Right cardiac atrium (tissue), 5 donors: ENCODE data around the gene EXOC3. TPM values are rescaled to one million over a fixed set of nuclear protein-coding genes. Genes with fewer than 3 reads are reported as not detected.
A peak's percentile ranks its signal among the peaks of the same experiment; 100 is the strongest.

Source experiments
- ATAC-seq, 2 donors: fragments of 200-7000 bp; cut with Tn5 transposase; one replicate each; pipeline versions ENCODE4 v1.8.0 to v1.9.1; 2020; ENCODE audit warnings: moderate library complexity in 2 of 2, mild to moderate bottlenecking in 1 of 2
- DNase-seq, 3 donors: peaks; one replicate each; pipeline ENCODE4 v3.0.0-alpha.2; 2020
- H3K27ac ChIP-seq: one replicate; pipeline ENCODE4 v1.5.1; 2013; ENCODE audit warnings: mild to moderate bottlenecking, low read length, control low read depth, moderate library complexity
- H3K27me3 ChIP-seq: one replicate; pipeline ENCODE4 v1.6.1; 2013; ENCODE audit not compliant: control insufficient read depth, insufficient read depth
- H3K4me1 ChIP-seq: one replicate; pipeline ENCODE4 v1.6.1; 2013; ENCODE audit warnings: low read length; ENCODE audit not compliant: control insufficient read depth, insufficient read depth
- H3K4me3 ChIP-seq: one replicate; pipeline ENCODE4 v1.5.1; 2013; ENCODE audit warnings: low read length, control low read depth
- H3K9me3 ChIP-seq: one replicate; pipeline ENCODE4 v1.6.1; 2013; ENCODE audit warnings: low read length; ENCODE audit not compliant: control insufficient read depth
- WGBS: extraction: QIAGEN DNeasy Blood & Tissue Kit; methylation state at CpG from one replicate; pipeline ENCODE4 v1.1.7; 2013; 5-methylcytosine and 5-hydroxymethylcytosine counted together
- intact Hi-C, 4 donors: fragments of 100-400 bp; cut with DNase I; formaldehyde crosslinking; loops; one replicate each; pipeline versions ENCODE4 v1.11.0 to v1.14.0; 2022 to 2023
- polyA plus RNA-seq: library from polyadenylated mRNA; stranded (reverse); fragments of 200-250 nt; gene quantifications from one replicate; pipeline ENCODE4 v1.2.3, GENCODE V29; 2013
- total RNA-seq, 4 donors: library from RNA; stranded (reverse); fragmentation: NEBNext Ultra II Directional; extraction: Animal tissue kit (Norgen Biotek cat#: 25700); gene quantifications; one replicate each; pipeline ENCODE4 v1.2.1, GENCODE V29; 2021
- donor health status: healthy with polysubstance abuse.
- donor health status: DM: no; HTN: yes; CAD: no.
- donor health status: DM: no; HTN: no; CAD: no.
- donor health status: DM: no; HTN: yes; CAD: no; lungs with severe emphysema.
- donor health status: DM: yes; HTN: yes; CAD: no.

The EXOC3 gene
- total and polyA plus RNA-seq, 5 donors = 30.1 to 50.2 (median 46.5) TPM

- intact Hi-C loops = no loop called here
- DNase-seq (no peak), ATAC-seq (peak in 1 of 2 donors; percentile 20)
- no peaks in the 10 kb centered on the region for H3K27me3 ChIP-seq
- H3K27ac ChIP-seq = no peak overlapping the region
- 95% methylated on average over 16 of the region's 16 CpGs for WGBS
- peaks cover 3% of the 10 kb centered on the region for H3K9me3 ChIP-seq
- no peak overlapping the region for H3K4me3 ChIP-seq
- no peaks in the 10 kb centered on the region for H3K4me1 ChIP-seq
Observed at GRCh38 chr5:453725-454481, 10.9 kb downstream of the EXOC3 start.

- H3K27ac ChIP-seq = no peak overlapping the region
- no peaks in the 10 kb centered on the region for H3K4me1 ChIP-seq
- no peaks in the 10 kb centered on the region for H3K27me3 ChIP-seq
- intact Hi-C loops = no loop called here
- H3K4me3 ChIP-seq = no peak overlapping the region
- WGBS = 89% methylated on average over 11 of the region's 11 CpGs
- ATAC-seq (no peak), DNase-seq (no peak)
- H3K9me3 ChIP-seq = peaks cover 3% of the 10 kb centered on the region
Observed at GRCh38 chr5:454936-455335, 12.0 kb downstream of the EXOC3 start.

- intact Hi-C loops = no loop called here
- H3K4me1 ChIP-seq = no peaks in the 10 kb centered on the region
- 71% methylated on average over 11 of the region's 11 CpGs for WGBS
- H3K4me3 ChIP-seq = no peak overlapping the region
- H3K27me3 ChIP-seq = no peaks in the 10 kb centered on the region
- H3K9me3 ChIP-seq = peaks cover 3% of the 10 kb centered on the region
- DNase-seq = no peak
- H3K27ac ChIP-seq = no peak overlapping the region
- ATAC-seq = no peak
Observed at GRCh38 chr5:455806-456205, 12.8 kb downstream of the EXOC3 start.

- 90% methylated on average over 28 of the region's 28 CpGs for WGBS
- Histone ChIP-seq H3K4me3 (no peak overlapping the region), H3K4me1 (no peaks in the 10 kb centered on the region), H3K27me3 (no peaks in the 10 kb centered on the region), H3K9me3 (peaks cover 3% of the 10 kb centered on the region), H3K27ac (no peak overlapping the region)
- DNase-seq (peak in 1 of 3 donors; percentile 39), ATAC-seq (no peak)
- intact Hi-C loops = no loop called here
Observed at GRCh38 chr5:456351-457194, 13.6 kb downstream of the EXOC3 start.

GRCh38 chr5:457195-457961 lies 14.4 kb downstream of the EXOC3 start:
- 94% methylated on average over 19 of the region's 19 CpGs for WGBS
- no peaks in the 10 kb centered on the region for H3K4me1 ChIP-seq
- ATAC-seq = no peak
- no peak overlapping the region for H3K27ac ChIP-seq
- H3K4me3 ChIP-seq = no peak overlapping the region
- intact Hi-C loops = no loop called here
- no peaks in the 10 kb centered on the region for H3K27me3 ChIP-seq
- DNase-seq = peak in 1 of 3 donors; percentile 28
- peaks cover 2% of the 10 kb centered on the region for H3K9me3 ChIP-seq

GRCh38 chr5:458547-459353 lies 15.8 kb downstream of the EXOC3 start:
- Histone ChIP-seq H3K4me1 (no peaks in the 10 kb centered on the region), H3K9me3 (no peaks in the 10 kb centered on the region), H3K27ac (no peak overlapping the region), H3K27me3 (no peaks in the 10 kb centered on the region), H3K4me3 (no peak overlapping the region)
- DNase-seq (no peak), ATAC-seq (peak in 1 of 2 donors; percentile 28)
- WGBS = 83% methylated on average over 17 of the region's 17 CpGs
- intact Hi-C loops = no loop called here

- no peak for DNase-seq
- intact Hi-C loops = no loop called here
Observed at GRCh38 chr5:459562-460272, 16.7 kb downstream of the EXOC3 start.

GRCh38 chr5:460273-460625 lies 17.3 kb downstream of the EXOC3 start:
- 97% methylated on average over 8 of the region's 8 CpGs for WGBS

More at GRCh38 chr5:459562-460272, 16.7 kb downstream of the EXOC3 start:
- Histone ChIP-seq H3K4me3 (no peak overlapping the region), H3K4me1 (no peaks in the 10 kb centered on the region), H3K9me3 (no peaks in the 10 kb centered on the region), H3K27me3 (no peaks in the 10 kb centered on the region), H3K27ac (no peak overlapping the region)
- ATAC-seq = no peak
- WGBS = 96% methylated on average over 24 of the region's 24 CpGs

GRCh38 chr5:462051-462481 lies 19.1 kb downstream of the EXOC3 start:
- H3K27ac ChIP-seq = no peak overlapping the region
- ATAC-seq (no peak), DNase-seq (no peak)
- H3K4me1 ChIP-seq = no peaks in the 10 kb centered on the region
- H3K4me3 ChIP-seq = no peak overlapping the region
- intact Hi-C loops = no loop called here
- no peaks in the 10 kb centered on the region for H3K27me3 ChIP-seq
- WGBS = 95% methylated on average over 24 of the region's 24 CpGs
- no peaks in the 10 kb centered on the region for H3K9me3 ChIP-seq

More at GRCh38 chr5:460273-460625, 17.3 kb downstream of the EXOC3 start:
- Histone ChIP-seq H3K27me3 (no peaks in the 10 kb centered on the region), H3K4me3 (no peak overlapping the region), H3K4me1 (no peaks in the 10 kb centered on the region), H3K27ac (no peak overlapping the region), H3K9me3 (no peaks in the 10 kb centered on the region)
- intact Hi-C loops = no loop called here
- DNase-seq (no peak), ATAC-seq (no peak)

GRCh38 chr5:463301-463700 lies 20.3 kb downstream of the EXOC3 start:
- Histone ChIP-seq H3K27me3 (no peaks in the 10 kb centered on the region), H3K9me3 (no peaks in the 10 kb centered on the region), H3K27ac (no peak overlapping the region), H3K4me3 (no peak overlapping the region), H3K4me1 (no peaks in the 10 kb centered on the region)
- no peak for ATAC-seq
- 80% methylated on average over 7 of the region's 7 CpGs for WGBS
- no peak for DNase-seq
- intact Hi-C loops = no loop called here
